OCI-LY7 (cell line): ENCODE measurements around the gene DSG3. TPM values are rescaled to one million over a fixed set of nuclear protein-coding genes. Genes with fewer than 3 reads are reported as not detected.

Experiments used
- BruUV-seq: library from RNA; stranded (reverse); fragments of 400-500 nt; replicated peaks from 2 replicates; lab custom pipeline; 2021; lab: Mats Ljungman, UMichigan
- CTCF ChIA-PET: fragments of 300-600 bp; sonication (Branson Sonifier 250); formaldehyde crosslinking; loops from one replicate; lab custom pipeline; 2022; ENCODE audit warnings: antibody characterized with exemption; ENCODE audit not compliant: unreplicated experiment; lab: Charles Lee
- POLR2A ChIA-PET: fragments of 300-600 bp; sonication (Branson Sonifier 250); formaldehyde crosslinking; loops from one replicate; lab custom pipeline; 2022; ENCODE audit warnings: antibody characterized with exemption; lab: Charles Lee
- DNase-seq: peaks from one replicate; pipeline ENCODE4 v3.0.0-alpha.2; 2015; ENCODE audit warnings: low spot score
- H2AFZ ChIP-seq: fragments of 200-600 bp; sonication (generic), shearing (Covaris generic); 2 replicates; pipeline ENCODE4 v1.6.1; 2014; ENCODE audit warnings: mild to moderate bottlenecking, antibody characterized with exemption, low read length, moderate library complexity
- H3K27ac ChIP-seq: fragments of 200-600 bp; sonication (generic); 2 replicates; pipeline ENCODE4 v1.5.1; 2014; ENCODE audit warnings: mixed run types, low read depth, mild to moderate bottlenecking, moderate library complexity, low read length, inconsistent platforms; ENCODE audit not compliant: poor library complexity, severe bottlenecking
- H3K36me3 ChIP-seq: fragments of 200-600 bp; sonication (generic); 2 replicates; pipeline ENCODE4 v1.6.1; 2014; ENCODE audit warnings: mild to moderate bottlenecking, antibody characterized with exemption, low read length, moderate library complexity, mixed read lengths; ENCODE audit not compliant: insufficient read depth
- H3K4me1 ChIP-seq: fragments of 200-600 bp; sonication (generic); 2 replicates; pipeline ENCODE4 v1.5.1; 2014; ENCODE audit warnings: mild to moderate bottlenecking, low read length; ENCODE audit not compliant: insufficient read depth, poor library complexity, severe bottlenecking
- H3K4me2 ChIP-seq: fragments of 200-600 bp; sonication (generic); 2 replicates; pipeline ENCODE4 v1.6.1; 2014; ENCODE audit warnings: mild to moderate bottlenecking, low read length
- H3K4me3 ChIP-seq: fragments of 200-600 bp; sonication (generic); 2 replicates; pipeline ENCODE4 v1.5.1; 2014; ENCODE audit warnings: mild to moderate bottlenecking, low read depth, low read length; ENCODE audit not compliant: poor library complexity, severe bottlenecking
- H3K79me2 ChIP-seq: fragments of 200-600 bp; sonication (generic); 2 replicates; pipeline ENCODE4 v1.6.1; 2016; ENCODE audit warnings: low read depth, mild to moderate bottlenecking, low read length, moderate library complexity, mixed read lengths; ENCODE audit not compliant: insufficient read depth
- H3K9me2 ChIP-seq: fragments of 200-600 bp; sonication (generic); 2 replicates; pipeline ENCODE4 v1.6.1; 2016; ENCODE audit warnings: mild to moderate bottlenecking, low read length, mixed read lengths; ENCODE audit not compliant: insufficient read depth
- H3K9me3 ChIP-seq: fragments of 200-600 bp; sonication (generic); 2 replicates; pipeline ENCODE4 v1.6.1; 2014; ENCODE audit warnings: mild to moderate bottlenecking, mixed run types, low read length, mixed read lengths
- H4K20me1 ChIP-seq: fragments of 200-600 bp; sonication (generic); 2 replicates; pipeline ENCODE4 v1.6.1; 2014; ENCODE audit warnings: mild to moderate bottlenecking, antibody characterized with exemption, low read length, moderate library complexity, mixed read lengths; ENCODE audit not compliant: insufficient read depth
- EZH2phosphoT487 ChIP-seq: fragments of 200-600 bp; sonication (generic); IDR thresholded peaks from 2 replicates; pipeline ENCODE4 v1.6.1; 2018; ENCODE audit warnings: low read depth, borderline replicate concordance, mild to moderate bottlenecking, mixed run types, antibody characterized with exemption, low read length, moderate library complexity, mixed read lengths
- intact Hi-C: fragments of 100-400 bp; cut with micrococcal nuclease; formaldehyde crosslinking; loops from one replicate; pipeline ENCODE4 v1.10.0; 2022; ENCODE audit not compliant: unreplicated experiment
- total RNA-seq, 2 experiments: library from RNA; depleted of rRNA in 1 of 2; stranded (reverse); fragments of >200 nt in 1 of 2; shearing (Covaris generic) in 1 of 2; gene quantifications; 2 replicates each; pipeline ENCODE4 v1.2.3, GENCODE V29; 2014 to 2022
- TF ChIP-seq, protein P1 (sequence below): fragments of 200-600 bp; sonication (generic); conservative IDR thresholded peaks from 2 replicates; pipeline ENCODE4 v1.5.1; 2014; ENCODE audit warnings: mild to moderate bottlenecking, antibody characterized with exemption, low read length, moderate library complexity, mixed read lengths

DSG3 gene
- total RNA-seq, 2 experiments from 2014 or later: not detected

DNA sequence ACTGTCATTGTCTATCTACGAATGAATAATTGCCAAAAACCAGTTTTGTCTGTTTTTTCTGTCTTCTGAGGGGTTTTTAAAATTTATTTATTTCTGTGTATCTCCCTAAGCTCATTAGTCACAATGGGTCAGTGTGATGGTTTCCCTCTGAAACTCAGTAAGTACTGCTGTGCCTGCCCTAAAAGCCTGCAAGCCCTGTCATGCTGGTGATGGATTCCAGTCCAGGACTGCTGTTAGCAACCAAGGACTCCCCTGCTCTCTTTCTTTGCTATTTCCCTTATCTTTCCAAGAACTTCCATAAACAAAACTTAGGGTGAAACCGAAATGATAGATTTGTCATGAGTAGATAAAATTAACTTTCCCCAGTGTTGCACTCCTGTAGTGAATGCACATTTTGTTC, 38.6 kb downstream of the DSG3 start:
- no peak overlapping the region for H3K27ac ChIP-seq
- H3K79me2 ChIP-seq: no peaks in the 10 kb centered on the region
- H4K20me1 ChIP-seq: no peaks in the 10 kb centered on the region
- TF ChIP-seq EZH2phosphoT487: no peak
- TF ChIP-seq, protein P1, sequence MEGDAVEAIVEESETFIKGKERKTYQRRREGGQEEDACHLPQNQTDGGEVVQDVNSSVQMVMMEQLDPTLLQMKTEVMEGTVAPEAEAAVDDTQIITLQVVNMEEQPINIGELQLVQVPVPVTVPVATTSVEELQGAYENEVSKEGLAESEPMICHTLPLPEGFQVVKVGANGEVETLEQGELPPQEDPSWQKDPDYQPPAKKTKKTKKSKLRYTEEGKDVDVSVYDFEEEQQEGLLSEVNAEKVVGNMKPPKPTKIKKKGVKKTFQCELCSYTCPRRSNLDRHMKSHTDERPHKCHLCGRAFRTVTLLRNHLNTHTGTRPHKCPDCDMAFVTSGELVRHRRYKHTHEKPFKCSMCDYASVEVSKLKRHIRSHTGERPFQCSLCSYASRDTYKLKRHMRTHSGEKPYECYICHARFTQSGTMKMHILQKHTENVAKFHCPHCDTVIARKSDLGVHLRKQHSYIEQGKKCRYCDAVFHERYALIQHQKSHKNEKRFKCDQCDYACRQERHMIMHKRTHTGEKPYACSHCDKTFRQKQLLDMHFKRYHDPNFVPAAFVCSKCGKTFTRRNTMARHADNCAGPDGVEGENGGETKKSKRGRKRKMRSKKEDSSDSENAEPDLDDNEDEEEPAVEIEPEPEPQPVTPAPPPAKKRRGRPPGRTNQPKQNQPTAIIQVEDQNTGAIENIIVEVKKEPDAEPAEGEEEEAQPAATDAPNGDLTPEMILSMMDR: no peak
- POLR2A ChIA-PET: no interaction called here
- DNase-seq: no peak
- intact Hi-C loops: no loop called here
- no peaks in the 10 kb centered on the region for H3K9me2 ChIP-seq
- no peaks in the 10 kb centered on the region for H3K9me3 ChIP-seq
- H3K4me1 ChIP-seq: no peaks in the 10 kb centered on the region
- no peak overlapping the region for H3K4me3 ChIP-seq
- CTCF ChIA-PET: no interaction called here
- H2AFZ ChIP-seq: no peak overlapping the region
- no peaks in the 10 kb centered on the region for H3K36me3 ChIP-seq
- BruUV-seq: no TSS peak
- no peak overlapping the region for H3K4me2 ChIP-seq

DNA sequence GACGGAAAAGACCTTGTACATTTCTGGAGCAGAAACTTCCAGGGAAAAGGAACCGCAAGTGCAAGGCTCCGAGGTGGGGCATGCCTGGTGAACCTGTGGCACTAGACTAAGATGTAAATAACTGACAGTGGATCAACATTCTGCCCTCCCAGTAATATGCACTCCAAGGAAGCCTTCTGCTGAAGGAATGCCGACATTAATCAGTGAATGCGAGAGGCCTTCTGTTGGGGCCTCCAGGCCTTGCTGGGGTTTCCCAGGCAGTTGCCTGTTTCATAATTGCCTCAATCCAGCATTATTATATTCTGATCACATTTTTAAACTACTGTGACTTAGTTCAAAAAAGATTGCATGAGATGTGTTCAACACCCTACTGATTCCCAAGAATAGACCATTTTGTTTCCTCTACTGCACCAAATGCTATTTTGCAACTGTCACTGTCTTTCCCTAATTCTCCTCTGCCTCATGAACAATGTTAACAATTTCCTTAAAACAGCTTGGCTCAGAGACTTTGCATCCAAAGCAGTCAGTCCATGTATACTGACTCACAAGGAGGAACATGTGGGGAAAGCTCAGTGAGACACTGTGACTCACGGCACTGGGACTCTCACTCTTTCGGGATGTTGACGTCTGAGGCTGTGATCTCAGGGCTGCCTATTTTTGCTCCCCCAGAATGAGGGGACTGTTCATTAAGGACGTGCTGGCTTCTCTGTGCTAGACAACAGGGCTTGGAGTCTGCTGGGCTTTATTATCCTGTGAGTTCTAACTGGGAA, 39.9 kb downstream of the DSG3 start:
- no peak overlapping the region for H3K4me3 ChIP-seq
- TF ChIP-seq, protein P1: no peak
- TF ChIP-seq EZH2phosphoT487: no peak
- DNase-seq: no peak
- no peak overlapping the region for H3K27ac ChIP-seq
- intact Hi-C loops: no loop called here
- H3K79me2 ChIP-seq: no peaks in the 10 kb centered on the region
- H4K20me1 ChIP-seq: no peaks in the 10 kb centered on the region
- H3K9me3 ChIP-seq: no peaks in the 10 kb centered on the region
- CTCF ChIA-PET: no interaction called here
- H3K9me2 ChIP-seq: no peaks in the 10 kb centered on the region
- no peak overlapping the region for H3K4me2 ChIP-seq
- H3K36me3 ChIP-seq: no peaks in the 10 kb centered on the region
- no peak overlapping the region for H2AFZ ChIP-seq
- BruUV-seq: no TSS peak
- no peaks in the 10 kb centered on the region for H3K4me1 ChIP-seq
- POLR2A ChIA-PET: no interaction called here

DNA sequence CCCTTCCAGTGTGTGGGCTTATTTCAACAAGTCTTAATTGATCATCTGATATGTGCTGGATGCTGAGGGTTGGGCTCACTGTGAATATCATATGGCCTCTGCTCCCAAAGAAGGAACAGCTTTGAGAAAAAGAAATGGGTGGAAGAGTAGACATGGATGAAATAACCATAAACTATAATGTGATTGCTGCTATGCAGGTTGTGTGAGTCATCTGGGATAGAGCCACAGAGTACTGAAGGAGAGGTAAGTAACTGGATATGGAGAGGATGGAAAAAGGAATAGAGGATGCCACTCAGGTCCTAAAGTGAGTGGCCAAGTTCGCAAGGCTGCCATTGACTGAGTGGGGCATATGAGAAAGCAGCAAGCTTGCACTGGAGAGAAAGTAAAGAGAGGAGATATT, 41.8 kb downstream of the DSG3 start:
- no peak overlapping the region for H3K4me3 ChIP-seq
- no peaks in the 10 kb centered on the region for H3K36me3 ChIP-seq
- ChIA-PET POLR2A (no interaction called here), CTCF (no interaction called here)
- H2AFZ ChIP-seq: no peak overlapping the region
- H3K9me2 ChIP-seq: no peaks in the 10 kb centered on the region
- no peaks in the 10 kb centered on the region for H3K9me3 ChIP-seq
- H3K27ac ChIP-seq: no peak overlapping the region
- TF ChIP-seq, protein P1: no peak
- TF ChIP-seq EZH2phosphoT487: no peak
- intact Hi-C loops: no loop called here
- no peak overlapping the region for H3K4me2 ChIP-seq
- H3K4me1 ChIP-seq: no peaks in the 10 kb centered on the region
- no peak for DNase-seq
- H4K20me1 ChIP-seq: no peaks in the 10 kb centered on the region
- H3K79me2 ChIP-seq: no peaks in the 10 kb centered on the region
- no TSS peak for BruUV-seq
